Vagina (tissue), 2 donors: ENCODE data around the gene TPCN2. TPM values are rescaled to one million over a fixed set of nuclear protein-coding genes. Genes with fewer than 3 reads are reported as not detected.

Experiments
- DNase-seq, 2 donors: peaks; one replicate each; pipeline ENCODE4 v3.0.0-alpha.2; 2017; ENCODE audit errors: extremely low spot score in 2 of 2
- H3K27ac ChIP-seq: fragments of 200-600 bp; sonication (generic); one replicate; pipeline ENCODE4 v1.5.1; 2019
- H3K27me3 ChIP-seq: fragments of 200-600 bp; sonication (generic); one replicate; pipeline ENCODE4 v1.5.1; 2019
- H3K36me3 ChIP-seq, 2 donors: fragments of 200-600 bp; sonication (generic); one replicate each; pipeline ENCODE4 v1.5.1; 2017 to 2019
- H3K4me1 ChIP-seq: fragments of 200-600 bp; sonication (generic); one replicate; pipeline ENCODE4 v1.5.1; 2019
- H3K4me3 ChIP-seq, 2 donors: fragments of 200-600 bp; sonication (generic); 1 replicate in 1 of 2; 2 replicates in 1 of 2; pipeline ENCODE4 v1.5.1; 2016 to 2019
- H3K9me3 ChIP-seq: fragments of 200-600 bp; sonication (generic); one replicate; pipeline ENCODE4 v1.5.1; 2019
- CTCF ChIP-seq, 3 experiments: fragments of 450-650 bp in 2 of 3; fragments of 200-600 bp in 1 of 3; sonication (generic) in 1 of 3; IDR thresholded peaks; one replicate each; pipeline ENCODE4 v1.5.1; 2017 to 2019; ENCODE audit warnings: antibody characterized with exemption in 3 of 3, mild to moderate bottlenecking in 2 of 3, moderate library complexity in 2 of 3
- POLR2A ChIP-seq, 2 donors: fragments of 450-650 bp; IDR thresholded peaks; one replicate each; pipeline ENCODE4 v1.6.1; 2017; ENCODE audit warnings: antibody characterized with exemption in 2 of 2, mild to moderate bottlenecking in 2 of 2, moderate library complexity in 2 of 2
- POLR2AphosphoS5 ChIP-seq, 2 donors: sonication (generic); formaldehyde crosslinking; IDR thresholded peaks; one replicate each; pipeline ENCODE4 v1.9.0; 2017; ENCODE audit warnings: antibody characterized with exemption in 2 of 2, mild to moderate bottlenecking in 2 of 2, low read depth in 1 of 2; ENCODE audit not compliant: insufficient read depth in 1 of 2
- intact Hi-C: fragments of 100-400 bp; cut with DNase I; formaldehyde crosslinking; loops from one replicate; pipeline ENCODE4 v1.15.1; 2023
- total RNA-seq: library from RNA; depleted of rRNA; stranded (reverse); fragments of >200 nt; gene quantifications from one replicate; pipeline ENCODE4 v1.2.3, GENCODE V29; 2016

TPCN2 gene
- total RNA-seq, 1 donor from 2014 or later = 21.1 TPM

DNA sequence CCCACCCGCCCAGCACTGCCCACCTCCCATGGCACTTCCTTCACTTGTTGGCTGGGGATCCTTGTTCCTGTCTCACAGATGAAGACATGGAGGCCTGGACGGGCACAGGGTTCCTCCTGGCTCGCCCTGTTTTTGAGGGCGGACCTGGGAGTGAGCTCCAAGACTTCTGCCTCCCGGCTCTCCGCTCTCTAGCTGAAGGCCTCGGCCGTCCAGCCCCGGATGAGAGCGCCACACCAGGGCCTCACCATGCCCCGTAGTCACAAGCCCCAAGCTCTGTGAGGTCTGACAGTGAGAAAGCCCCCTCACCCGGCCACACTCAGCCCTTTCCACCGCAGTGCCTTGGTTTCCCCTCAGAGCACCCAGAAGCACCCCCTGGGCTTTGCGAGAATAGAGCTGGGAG lies 9.1 kb downstream of the TPCN2 start:
- H3K27me3 ChIP-seq = no peaks in the 10 kb centered on the region
- no peaks in the 10 kb centered on the region for H3K9me3 ChIP-seq
- no peak for TF ChIP-seq CTCF (IDR thresholded peaks at IDR 0.05)
- no peak for TF ChIP-seq POLR2AphosphoS5 (IDR thresholded peaks at IDR 0.05; ENCODE audit: insufficient read depth in 1 of 2, low read depth in 1 of 2)
- TF ChIP-seq POLR2A (IDR thresholded peaks at IDR 0.05) = no peak
- H3K27ac ChIP-seq = no peak overlapping the region
- H3K4me1 ChIP-seq = peaks cover 11% of the 10 kb centered on the region
- no peak for DNase-seq
- intact Hi-C loops = no loop called here
- no peak overlapping the region for H3K4me3 ChIP-seq
- H3K36me3 ChIP-seq = peaks cover 0 to 17% of the 10 kb centered on the region in 2 donors

DNA sequence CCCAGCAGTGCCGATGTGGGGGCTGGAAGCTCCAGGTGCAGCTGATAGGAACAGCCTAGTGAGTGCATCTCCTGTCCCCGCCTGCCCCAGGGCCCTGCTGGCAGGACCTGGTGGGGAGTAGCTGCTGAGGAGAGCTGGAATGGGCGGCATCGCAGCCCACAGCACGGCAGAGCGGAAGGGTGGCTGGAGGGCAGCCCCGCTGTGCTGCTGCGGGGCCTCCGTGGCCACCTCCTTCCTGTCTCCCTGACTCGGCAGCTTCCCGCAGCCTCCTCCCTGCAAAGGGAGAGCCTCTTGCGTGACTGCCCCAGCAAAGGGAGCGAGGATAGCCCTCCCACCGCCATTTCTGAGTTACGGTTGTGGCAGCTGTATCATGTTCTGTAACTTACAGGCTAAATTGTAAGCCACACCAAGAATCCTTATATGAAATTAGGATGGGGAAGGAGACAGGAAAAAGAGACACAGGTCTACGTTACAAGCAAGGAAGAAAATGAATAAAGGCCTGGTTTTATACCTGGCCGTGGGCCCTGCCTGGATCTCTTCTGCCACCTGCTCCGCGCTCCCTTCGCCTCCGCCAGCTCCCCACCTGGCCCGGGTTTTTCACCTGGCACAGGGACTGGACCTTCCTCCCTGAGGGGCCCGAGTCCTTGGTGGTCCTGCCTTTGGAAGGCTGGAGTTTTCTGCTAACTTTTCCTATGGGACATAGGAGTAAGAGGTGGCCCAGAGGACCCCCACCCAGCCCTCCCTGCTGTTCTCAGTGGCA lies 10.0 kb downstream of the TPCN2 start:
- no peak for TF ChIP-seq CTCF (IDR thresholded peaks at IDR 0.05)
- no peak for TF ChIP-seq POLR2AphosphoS5 (IDR thresholded peaks at IDR 0.05; ENCODE audit: insufficient read depth in 1 of 2, low read depth in 1 of 2)
- no peak for TF ChIP-seq POLR2A (IDR thresholded peaks at IDR 0.05)
- Histone ChIP-seq H3K4me3 (no peak overlapping the region), H3K36me3 (peaks cover 0 to 26% of the 10 kb centered on the region in 2 donors), H3K27me3 (no peaks in the 10 kb centered on the region), H3K4me1 (peaks cover 2% of the 10 kb centered on the region), H3K9me3 (no peaks in the 10 kb centered on the region), H3K27ac (no peak overlapping the region)
- DNase-seq = no peak
- intact Hi-C loops = no loop called here

- Histone ChIP-seq H3K27ac (no peak overlapping the region), H3K4me3 (no peak overlapping the region), H3K9me3 (no peaks in the 10 kb centered on the region), H3K27me3 (no peaks in the 10 kb centered on the region), H3K4me1 (peaks cover 6% of the 10 kb centered on the region), H3K36me3 (peaks cover 0 to 28% of the 10 kb centered on the region in 2 donors)
- TF ChIP-seq CTCF (IDR thresholded peaks at IDR 0.05) (no peak), POLR2A (IDR thresholded peaks at IDR 0.05) (no peak), POLR2AphosphoS5 (IDR thresholded peaks at IDR 0.05; ENCODE audit: insufficient read depth in 1 of 2, low read depth in 1 of 2) (no peak)
- no peak for DNase-seq
- intact Hi-C loops = no loop called here
Observed at GRCh38 chr11:69059429-69059828, 10.7 kb downstream of the TPCN2 start.

DNA sequence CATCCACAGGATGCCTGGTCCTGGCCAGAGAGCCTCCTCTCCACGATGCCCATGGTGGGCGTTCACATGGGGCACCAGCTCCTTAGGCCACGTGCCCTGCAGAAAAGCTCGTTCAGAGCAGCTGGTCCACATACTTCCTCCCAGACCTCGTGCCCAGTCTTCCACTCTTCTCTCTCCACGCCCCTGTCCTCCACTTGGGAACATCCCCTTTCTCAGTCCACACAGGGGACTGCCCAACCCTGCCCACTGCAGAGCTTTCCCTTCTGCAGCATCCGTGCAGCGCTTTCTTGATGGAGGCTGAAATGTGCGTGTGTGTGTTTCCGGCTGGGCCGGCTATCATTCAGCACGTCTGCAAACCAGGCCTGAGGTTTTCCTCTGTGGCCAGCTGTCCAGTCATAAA lies 11.3 kb downstream of the TPCN2 start:
- Histone ChIP-seq H3K36me3 (peaks cover 0 to 28% of the 10 kb centered on the region in 2 donors), H3K4me3 (no peak overlapping the region), H3K27ac (no peak overlapping the region), H3K9me3 (no peaks in the 10 kb centered on the region), H3K4me1 (peaks cover 11% of the 10 kb centered on the region), H3K27me3 (no peaks in the 10 kb centered on the region)
- intact Hi-C loops = no loop called here
- no peak for DNase-seq
- TF ChIP-seq POLR2AphosphoS5 (IDR thresholded peaks at IDR 0.05; ENCODE audit: insufficient read depth in 1 of 2, low read depth in 1 of 2) (no peak), CTCF (IDR thresholded peaks at IDR 0.05) (no peak), POLR2A (IDR thresholded peaks at IDR 0.05) (no peak)
